H4 (cell line): Measurements from ENCODE around the gene EYA2. TPM values are rescaled to one million over a fixed set of nuclear protein-coding genes. Genes with fewer than 3 reads are reported as not detected.

Experiments used
- DNase-seq: peaks from one replicate; pipeline ENCODE4 v3.0.0-alpha.2; 2015; ENCODE audit warnings: low spot score
- total RNA-seq: library from RNA; depleted of rRNA; stranded (reverse); fragments of >200 nt; shearing (Covaris generic); gene quantifications from 2 replicates; pipeline ENCODE4 v1.2.3, GENCODE V29; 2014

EYA2 gene
- total RNA-seq, 1 experiment from 2014 or later = 0.60 TPM

DNA sequence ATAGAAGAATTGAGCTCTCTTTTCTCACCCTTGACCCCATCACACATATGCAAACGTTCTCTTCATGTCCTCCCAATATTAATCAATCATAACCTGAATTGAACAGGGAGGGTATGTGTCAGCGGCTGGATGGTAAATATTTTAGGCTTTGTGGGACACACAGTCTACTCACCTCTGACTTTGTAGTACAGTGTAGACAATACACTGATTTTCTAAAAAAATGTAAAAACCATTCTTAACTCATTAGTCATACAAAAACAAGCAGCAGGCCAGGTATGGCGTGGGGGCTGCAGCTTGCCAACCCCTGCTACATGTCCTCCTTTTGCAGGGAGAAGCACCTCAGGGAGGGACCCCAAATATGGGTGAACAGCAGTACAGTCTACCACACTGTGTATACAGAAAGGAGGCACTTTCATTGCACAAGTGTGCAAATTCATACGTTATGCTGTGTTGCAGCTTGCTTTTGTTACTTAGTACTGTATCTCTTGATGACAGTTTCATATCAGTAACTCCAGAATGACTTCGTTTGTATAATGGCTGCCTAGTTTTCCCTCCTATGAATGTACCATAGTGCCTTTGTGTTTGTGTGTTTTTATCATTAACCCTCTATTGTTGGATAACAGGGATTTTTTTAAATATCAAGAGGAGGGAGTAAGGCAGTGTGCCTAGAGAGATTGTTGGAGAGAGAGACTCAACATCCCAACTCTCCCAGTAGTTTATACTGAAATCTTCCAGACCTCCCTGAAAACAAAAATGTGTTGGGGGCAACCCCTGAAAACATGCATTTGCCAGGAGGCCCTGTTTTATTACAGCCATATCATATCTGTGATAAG lies 247.5 kb downstream of the EYA2 start:
- DNase-seq = no peak

DNA sequence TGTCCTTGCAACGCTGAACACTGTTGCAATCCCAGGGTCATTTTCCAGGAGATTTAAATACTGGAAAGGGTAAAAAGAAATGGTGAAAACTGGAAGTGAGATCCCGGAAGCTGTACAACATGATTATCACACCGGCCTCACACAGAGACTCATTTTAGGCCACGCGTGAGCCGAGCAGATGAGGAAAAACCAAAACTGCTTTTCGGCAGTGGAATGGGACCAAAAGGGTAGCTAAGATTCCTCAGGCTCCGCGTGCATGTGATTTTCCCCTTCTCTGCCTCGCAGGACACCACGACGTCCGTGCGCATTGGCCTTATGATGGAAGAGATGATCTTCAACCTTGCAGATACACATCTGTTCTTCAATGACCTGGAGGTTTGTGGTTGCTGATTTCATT lies 248.1 kb downstream of the EYA2 start:
- no peak for DNase-seq

DNA sequence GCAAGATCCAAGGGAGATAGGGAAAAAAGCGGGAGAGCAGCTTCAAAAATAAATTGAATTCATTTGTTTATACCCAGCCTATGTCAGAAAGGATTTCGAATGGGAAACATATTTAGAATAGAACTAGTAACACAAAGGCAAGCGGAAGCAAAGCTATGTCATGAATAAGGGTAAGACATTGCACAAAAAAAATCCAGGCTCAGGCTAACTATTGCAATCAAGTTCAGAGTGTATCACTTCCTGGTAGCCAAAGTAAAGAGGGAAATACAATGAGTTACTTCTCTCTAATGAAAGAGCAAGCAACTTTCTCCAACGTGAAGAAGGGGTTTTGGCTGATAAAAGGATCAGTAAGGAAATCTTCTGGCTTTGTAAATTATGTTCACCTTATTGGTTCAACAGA lies 249.0 kb downstream of the EYA2 start:
- DNase-seq = no peak

DNA sequence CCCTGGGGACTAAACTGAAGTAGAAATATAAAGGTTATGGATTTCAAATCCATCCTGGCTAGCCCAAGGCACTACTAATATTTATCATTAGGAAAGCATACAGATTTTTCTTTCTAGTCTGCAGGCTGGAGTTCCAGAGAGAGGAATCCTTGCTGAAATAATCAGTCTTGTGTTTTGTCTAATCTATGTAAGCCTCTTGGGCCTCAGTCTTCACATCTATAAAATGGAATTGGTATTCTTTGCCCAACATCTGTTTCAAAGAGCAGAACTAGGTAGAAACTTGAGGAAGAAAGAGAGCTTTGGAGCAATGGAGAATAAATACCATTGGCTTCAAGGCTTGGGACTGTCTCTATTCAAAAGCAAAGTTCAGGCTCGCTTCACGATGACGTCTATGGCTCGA lies 249.8 kb downstream of the EYA2 start:
- DNase-seq = no peak

DNA sequence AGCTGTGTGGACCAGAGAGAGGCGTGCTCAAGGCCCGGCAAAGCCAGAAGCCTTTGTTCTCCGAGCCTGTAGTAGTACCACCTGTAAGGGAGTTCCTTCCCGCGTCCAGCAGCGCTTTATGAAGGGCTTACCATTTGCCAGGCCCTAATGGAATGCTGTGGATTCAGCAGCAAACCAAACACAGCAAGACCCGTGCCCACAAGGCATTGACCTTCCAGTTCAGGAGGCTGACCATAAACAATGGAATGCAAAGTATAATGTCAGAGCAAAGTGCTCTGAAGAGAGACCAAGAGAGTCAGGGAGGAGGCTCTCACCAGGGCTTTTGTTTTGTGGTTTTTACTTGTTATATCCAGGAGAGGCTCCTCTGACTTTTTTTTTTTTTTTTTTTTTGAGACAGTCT lies 252.0 kb downstream of the EYA2 start:
- peak; percentile 54 for DNase-seq

DNA sequence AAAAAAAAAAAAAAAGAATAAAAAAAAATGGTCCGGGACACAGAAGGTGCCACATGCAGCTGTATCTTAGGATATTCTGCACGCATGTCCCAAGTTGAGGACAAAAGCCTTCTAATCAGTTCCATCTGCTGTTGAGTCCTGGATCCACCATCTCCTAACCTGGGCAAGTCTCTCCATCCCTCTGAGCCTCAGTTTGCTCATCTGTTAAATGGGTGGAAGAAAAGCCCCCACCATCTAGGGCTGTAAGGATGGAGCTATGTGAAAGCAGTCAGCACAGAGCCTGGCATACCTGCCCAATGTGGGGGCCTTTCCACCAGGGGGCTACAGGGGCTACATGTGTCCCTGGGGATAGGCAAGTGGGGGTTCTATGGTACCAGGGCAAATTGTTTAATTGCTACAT lies 253.4 kb downstream of the EYA2 start:
- no peak for DNase-seq

DNA sequence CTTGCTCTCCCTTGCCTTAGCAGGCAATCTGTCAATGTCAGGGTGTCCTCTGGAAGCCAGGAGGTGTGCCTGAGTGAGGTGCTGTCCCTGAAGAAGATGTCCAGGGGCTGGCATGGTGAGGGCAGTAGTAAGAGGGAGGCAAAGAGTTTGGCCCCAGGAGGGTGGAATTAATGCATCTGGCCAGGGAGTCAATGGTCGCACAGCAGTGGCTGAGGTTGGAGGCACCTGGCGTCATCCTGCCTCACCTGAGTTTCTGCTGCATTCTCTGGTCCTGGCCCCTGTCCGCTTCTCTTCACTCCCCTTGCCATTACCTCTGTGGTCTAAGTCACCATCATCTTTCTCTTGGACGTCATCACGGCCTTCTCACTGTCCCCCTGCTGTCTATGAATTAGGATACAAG lies 255.3 kb downstream of the EYA2 start:
- no peak for DNase-seq

DNA sequence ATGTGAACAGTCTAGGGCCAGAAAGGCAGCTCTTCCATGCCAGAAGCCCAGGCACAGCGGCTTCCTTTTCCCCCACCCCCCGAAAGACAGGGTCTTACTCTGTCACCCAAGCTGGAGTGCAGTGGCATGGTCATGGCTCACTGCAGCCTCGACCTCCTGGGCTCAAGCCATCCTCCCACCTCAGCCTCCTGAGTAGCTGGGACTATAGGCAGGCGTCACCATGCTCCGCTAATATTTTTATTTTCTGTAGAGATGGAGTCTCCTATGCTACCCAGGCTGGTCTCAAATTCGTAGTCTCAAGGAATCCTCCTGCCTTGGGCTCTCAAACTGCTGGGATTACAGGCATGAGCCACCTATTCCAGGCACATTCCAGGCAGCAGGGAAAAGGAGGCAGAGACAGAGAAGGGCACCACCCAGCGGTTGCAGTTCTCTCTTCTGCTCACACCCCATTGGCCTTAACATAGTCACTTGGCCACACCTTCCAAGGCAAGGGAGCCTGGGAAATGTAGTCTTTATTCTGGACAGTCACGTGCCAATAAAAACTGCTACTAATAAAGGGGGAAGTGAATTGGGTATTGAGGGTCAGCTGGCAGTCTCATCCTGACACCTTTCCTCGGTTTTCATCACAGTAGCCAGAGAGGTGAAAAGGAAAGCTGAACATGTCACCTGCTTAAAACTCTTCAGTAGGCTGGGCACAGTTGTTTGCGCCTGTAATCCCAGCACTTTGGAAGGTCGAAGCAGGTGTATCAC lies 255.9 kb downstream of the EYA2 start:
- DNase-seq = peak; percentile 84

DNA sequence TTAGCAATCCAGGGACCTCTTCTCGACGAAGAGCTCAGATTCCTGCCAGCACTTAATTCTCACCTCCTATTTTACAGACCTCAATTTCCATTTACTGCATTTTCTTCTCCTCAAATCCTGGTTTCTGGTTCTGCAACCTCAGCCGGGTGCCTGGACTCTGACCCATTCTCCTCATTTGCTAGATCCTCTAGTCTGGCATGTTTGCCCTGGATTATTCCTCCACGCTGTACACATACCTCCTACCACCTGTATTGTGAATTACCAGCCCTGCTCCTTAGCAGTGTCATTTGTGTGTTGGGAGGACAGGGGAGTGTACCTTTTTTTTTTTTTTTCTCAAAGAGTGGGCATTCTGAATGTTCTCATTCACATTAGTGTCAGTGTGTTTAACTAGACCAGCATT lies 257.4 kb downstream of the EYA2 start:
- DNase-seq = no peak

DNA sequence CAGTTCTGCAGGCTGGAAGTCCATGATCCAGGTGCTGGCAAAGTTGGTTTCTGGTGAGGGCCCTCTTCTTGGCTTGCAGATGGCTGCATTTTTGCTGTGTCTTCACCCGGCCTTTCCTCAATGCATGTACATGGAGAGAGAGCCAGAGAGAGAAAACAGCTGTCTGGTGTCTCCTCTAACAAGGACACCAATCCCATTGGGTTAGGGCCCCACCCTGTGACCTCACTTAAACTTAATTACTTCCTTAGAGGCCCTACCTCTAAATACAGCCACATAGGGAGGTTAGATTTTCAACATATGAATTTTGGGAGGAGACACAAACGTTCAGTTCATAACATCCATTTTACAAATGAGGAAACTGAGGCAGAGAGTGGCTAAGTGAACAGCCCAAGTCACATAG lies 259.4 kb downstream of the EYA2 start:
- no peak for DNase-seq

DNA sequence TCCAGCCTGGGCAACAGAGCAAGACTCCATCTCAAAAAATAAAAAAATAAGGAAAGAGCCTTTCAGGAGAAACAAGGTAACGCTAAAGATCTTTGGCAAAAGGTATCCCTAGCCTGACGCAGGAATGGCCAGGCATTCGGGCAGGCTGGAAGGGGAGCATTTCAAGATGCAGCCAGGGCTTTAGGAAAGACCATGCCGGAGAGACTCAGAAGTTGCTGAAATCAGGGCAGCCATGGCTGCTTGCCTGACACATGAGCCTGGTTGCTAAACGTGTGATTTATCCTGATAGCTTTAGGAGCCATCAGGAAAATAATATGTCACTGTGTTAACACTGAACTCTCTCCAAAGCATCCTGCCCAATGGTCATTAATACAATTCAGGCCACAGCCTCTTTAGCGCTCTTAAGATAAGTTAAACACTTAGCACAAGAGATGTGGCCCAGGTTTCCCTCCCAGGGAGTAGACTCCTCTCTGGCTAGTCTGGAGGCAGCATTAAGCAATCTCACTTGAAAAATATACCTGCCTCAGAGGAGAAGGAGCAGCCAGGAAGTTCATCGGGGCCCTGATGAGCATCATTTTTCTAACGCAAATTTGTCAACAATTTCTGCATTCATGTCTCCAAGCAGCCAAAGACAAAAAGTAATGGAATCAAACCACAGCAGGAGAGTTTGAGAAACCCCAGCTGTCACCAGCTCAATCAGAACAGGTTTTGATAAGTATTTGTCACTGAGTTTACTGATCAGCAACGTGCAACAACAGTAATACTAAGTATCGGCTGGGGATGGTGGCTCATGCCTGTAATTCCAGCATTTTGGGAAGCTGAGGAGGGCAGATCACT lies 261.9 kb downstream of the EYA2 start:
- DNase-seq = no peak

DNA sequence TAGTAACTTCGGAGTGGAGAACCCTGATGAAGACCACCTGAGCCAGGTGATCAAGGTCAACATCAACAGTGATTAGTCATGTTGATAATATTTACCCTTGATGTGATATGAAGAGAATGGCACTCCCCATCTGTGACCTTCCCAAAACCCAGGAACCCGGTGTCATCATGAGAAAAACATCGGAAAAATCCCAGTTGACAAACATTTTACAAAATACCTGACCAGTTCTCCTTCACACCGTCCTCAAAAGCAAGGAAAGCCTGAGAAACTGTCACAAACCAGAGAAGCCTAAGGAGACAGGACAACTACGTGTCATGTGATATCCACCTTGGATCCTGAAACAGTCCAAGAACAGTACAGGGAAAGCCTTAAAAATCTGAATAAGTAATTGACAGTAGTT lies 264.5 kb downstream of the EYA2 start:
- DNase-seq = no peak

DNA sequence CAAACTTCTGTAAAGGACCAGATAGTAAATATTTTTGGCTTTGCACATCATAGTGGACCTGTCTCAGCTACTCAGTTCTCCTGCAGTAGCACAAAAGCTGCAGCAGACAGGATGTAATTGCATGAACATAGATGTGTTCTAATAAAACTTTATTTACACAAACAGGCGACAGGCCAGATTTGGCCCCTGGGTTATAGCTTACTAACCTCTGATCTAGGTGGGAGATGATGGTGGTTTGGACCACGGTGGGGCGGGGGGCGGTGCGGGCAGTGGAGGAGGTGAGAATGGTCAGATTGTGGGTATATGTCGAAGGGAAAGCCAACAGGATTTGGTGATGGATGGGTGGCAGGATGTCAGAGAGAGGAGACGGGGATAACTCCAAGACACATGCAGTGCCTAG lies 265.6 kb downstream of the EYA2 start:
- no peak for DNase-seq

DNA sequence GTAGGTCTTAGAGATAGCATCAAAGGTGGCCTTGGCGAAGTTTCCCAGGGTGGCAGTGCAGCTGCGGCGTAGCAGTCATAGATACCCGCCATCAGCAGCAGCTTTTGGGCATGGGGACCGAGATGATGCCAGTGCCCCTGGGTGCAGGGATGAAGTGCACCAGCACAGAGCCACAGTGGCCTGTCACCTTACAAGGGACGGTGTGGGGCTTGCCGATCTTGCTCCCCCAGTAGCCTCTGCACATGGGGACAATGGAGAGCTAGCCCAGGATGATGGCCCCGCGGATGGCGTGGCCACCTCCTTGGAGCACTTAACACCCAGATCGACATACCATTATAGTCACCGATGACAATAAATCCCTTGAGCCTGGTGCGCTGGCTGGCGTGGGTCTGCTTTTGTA lies 266.3 kb downstream of the EYA2 start:
- DNase-seq = no peak

DNA sequence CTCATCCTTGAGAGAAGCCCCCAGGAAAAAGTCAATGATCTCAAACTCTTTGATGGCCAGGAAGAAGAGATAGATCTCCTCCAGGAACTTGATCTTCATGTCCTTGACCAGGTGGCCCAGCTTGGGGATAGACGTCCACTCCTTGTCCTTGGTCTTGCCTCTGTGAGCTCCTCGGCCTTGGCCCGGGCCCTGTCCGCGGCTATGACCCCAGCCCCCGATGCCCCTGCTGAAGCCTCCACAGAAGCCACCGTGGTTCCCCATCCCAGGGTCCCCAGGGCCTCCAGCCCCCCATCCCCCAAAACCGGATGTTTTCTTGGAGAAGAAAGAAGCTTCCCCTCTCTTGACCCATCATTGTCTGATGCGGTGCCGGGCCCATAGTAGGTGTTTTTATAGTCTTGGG lies 266.8 kb downstream of the EYA2 start:
- no peak for DNase-seq

DNA sequence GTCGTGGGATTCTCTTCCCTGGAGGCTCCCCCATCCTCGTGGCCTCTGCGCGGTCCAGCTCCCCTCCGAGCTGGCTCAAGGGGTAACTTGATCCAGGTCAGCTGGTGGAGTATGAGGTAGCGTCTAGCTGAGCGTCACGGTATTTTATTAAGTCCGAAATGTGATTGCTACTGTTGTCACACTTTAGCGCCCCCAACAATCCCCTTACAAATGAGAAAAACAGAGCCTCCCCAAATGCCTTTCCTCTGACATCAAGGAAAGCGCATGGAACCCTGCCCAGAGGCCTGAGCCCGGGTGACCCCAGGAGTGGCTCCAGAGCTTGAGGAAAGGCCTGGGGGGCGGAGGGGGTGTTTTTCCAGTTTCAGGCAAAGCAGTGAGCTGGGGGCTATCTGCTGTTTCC lies 269.5 kb downstream of the EYA2 start:
- DNase-seq = no peak

DNA sequence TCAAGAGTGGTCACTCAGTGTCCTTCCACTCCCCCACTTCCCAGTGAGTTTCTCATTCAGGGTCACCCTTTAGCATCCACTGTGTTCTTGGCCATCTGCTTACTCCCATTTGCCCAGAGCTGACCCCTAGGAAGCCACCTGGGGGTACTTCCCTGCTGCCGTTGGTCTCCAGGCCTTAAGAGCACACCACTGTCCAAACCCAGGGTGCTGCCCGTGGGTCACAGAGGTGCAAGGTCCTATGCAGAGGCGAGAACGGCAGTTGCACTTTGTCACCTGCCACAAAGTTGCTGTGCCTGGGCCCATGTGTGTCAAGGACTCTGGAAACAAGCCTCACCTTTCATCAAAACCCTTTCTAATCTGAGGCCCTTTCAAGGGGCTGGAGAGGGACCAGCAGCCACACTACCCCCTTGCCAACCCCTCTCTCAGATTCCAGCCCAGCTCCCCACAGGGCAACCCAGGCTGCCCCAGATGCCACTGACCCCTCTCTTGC lies 270.8 kb downstream of the EYA2 start:
- no peak for DNase-seq

DNA sequence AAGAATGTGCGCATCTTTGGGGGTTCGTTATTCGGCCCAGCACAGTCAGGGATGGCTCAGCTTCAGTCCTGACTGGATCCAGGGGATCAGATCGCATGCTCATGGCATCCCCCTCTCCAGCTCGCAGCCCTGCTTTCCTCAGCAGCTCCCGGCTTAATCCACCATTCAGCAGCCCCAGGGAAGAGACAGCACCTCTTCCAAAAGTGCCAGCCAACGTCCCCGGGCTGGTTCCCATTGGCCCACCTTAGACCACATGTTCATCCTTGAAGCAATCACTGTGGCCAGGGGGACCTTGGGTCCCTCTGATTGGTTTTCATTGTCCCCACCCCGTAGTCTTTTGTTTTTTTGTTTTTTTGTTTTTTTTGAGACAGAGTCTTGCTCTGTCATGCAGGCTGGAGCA lies 273.2 kb downstream of the EYA2 start:
- no peak for DNase-seq

DNA sequence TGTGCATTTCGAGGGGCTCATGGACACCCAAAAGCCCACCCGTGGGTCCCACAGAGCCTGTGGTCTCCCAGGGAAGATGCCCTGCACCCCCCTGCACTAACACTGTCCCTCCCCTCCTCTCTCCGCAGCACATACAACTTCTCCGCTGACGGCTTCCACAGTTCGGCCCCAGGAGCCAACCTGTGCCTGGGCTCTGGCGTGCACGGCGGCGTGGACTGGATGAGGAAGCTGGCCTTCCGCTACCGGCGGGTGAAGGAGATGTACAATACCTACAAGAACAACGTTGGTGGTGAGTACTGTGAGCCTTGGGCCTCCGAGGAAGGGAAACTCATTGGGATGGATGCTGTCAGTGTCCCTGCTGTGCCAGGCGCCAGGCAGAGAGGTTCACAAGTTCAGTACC lies 277.9 kb downstream of the EYA2 start:
- DNase-seq = no peak

DNA sequence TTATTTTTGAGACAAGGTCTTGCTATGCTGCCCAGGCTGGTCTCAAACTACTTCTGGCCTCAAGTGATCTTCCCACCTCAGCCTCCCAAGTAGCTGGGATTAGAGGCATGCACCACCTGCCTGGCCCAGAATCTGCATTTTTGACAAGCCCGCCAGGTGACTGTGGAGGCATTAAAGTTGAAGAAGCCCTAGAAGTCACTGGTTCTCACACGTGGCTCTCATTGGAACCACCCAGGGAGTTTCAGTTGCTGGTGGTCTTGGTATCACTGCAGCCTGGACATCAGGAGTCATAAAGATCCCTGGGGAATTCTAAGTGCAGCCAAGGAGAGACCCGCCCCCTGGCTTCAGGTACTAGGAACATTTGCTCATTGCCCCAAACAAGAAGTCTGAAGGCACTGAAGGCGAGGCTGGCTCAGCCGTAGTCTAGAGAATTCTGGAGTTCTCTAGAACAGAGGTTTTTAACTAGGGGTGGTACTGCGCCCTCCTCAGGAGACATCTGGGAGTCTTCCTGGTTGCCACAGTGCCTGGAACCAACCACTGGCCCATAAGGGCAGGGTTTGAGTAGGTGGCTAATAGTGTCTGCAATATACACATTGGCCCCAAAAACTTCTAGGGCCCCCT lies 279.1 kb downstream of the EYA2 start:
- DNase-seq = no peak

DNA sequence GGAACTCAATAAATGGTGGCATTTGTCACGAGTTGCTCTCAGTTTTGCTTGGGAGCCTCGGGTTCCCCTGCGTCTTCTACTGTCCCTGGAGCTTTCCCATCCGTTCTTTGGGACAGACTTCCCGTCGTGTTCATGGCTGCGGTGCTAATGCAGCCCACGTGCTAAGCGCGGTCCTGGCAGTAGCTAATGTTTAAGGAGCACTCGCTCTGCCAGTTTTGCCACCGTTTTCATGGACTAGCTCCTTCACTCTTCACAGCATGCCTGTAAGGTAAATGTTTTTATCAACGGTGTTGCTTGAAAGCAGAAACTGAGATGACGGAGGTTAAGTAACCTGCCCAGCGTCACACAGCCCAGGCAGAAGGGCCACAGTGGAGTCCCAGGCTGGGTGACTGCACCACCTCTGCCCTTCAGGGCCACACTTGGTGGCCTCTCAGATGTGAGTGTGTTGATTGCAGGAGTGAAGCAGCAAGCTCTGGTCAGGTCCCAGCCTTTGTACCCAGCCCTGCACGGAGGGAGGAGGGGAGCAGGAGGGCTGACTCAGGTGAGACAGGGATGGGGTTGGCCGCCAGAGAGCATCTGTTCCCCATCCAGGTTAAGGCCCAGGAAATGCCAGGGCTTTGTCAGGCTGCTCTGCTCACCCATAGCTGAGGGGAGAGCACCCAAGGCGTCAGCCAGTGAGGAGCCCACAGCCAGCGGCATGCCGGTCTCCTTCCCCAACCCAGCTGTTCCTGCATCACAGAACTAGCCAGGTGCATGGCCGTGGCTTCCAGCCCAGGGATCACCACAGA lies 280.0 kb downstream of the EYA2 start:
- DNase-seq = no peak
